NOMO-1 treated with DMSO at 0.1 percent for 48 hours (cell line): ENCODE measurements around the gene DDAH1.
"Not testable (repeated sequence)": the region's sequence is repeated elsewhere in the genome, so short reads cannot be mapped to it uniquely, and the experiment has no call there.

Experiments used
- DNase-seq: peaks from one replicate; lab custom pipeline; 2025; ENCODE audit not compliant: unreplicated experiment; lab: John Stamatoyannopoulos, UW

DDAH1 gene

DNA sequence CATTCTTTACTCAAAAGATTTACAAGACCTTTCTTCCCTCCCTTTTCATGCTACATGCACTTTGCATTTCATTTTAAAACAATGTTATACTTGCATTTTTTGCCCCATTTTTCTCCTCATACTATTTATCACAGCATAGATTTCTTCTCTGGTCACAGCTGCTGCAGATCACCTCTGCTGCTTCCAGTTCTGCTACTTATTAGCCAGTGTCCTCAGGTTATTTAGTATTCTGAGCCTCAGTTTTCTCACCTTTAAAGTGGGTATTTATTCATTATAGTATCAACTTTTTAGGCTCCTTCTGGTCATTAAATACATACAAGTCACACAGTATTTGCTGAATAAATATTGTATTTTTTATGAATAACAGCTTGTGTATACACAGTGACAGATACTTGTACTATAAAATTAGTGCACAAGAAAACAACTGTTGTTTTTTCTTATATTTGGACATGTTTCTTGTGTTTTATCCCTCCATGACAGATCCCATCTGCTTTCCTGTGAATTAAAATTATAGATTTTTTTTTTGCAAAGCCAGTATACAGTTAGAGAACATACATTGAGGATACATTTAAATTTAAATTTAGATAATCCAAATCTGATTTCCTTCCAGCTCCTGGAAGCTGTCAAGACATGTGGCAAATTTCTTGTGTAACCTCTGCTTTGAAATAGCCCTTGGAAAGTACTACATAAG, 103.2 kb downstream of the DDAH1 start:
- DNase-seq = no peak

DNA sequence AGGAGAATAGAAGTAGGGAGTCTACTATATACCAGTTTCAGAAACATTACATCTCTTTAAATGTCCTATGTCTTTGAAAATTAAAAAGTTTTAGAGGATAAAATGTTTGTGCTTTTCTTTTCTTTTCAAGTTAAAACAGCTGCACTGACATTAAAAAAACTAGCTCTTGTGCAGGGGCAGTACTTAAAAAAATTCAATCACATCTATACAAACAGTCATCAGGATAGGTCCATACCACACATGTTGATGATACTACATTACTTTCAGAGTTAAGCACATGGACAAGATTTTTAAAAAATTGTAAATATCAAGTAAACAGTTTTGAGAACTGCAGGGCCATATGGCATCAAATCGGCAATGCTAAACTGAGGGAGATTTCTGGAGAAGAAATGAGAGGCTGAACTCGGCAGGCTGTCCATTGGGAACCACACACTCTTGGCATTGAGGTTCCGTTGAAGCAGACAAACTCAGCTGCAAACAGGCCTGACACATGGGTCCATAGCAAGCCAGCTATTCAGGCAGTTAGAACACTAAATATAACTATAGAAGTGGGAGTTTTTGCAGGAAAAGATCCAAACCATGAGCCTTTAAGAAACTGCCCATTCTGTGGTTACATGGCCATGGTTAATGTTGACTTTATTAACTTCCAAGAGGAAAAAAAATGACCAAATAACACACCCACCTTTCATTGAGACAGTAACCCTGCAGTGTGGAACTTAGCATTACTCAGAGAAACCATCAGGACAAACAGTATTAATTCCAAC, 104.0 kb downstream of the DDAH1 start:
- no peak for DNase-seq

DNA sequence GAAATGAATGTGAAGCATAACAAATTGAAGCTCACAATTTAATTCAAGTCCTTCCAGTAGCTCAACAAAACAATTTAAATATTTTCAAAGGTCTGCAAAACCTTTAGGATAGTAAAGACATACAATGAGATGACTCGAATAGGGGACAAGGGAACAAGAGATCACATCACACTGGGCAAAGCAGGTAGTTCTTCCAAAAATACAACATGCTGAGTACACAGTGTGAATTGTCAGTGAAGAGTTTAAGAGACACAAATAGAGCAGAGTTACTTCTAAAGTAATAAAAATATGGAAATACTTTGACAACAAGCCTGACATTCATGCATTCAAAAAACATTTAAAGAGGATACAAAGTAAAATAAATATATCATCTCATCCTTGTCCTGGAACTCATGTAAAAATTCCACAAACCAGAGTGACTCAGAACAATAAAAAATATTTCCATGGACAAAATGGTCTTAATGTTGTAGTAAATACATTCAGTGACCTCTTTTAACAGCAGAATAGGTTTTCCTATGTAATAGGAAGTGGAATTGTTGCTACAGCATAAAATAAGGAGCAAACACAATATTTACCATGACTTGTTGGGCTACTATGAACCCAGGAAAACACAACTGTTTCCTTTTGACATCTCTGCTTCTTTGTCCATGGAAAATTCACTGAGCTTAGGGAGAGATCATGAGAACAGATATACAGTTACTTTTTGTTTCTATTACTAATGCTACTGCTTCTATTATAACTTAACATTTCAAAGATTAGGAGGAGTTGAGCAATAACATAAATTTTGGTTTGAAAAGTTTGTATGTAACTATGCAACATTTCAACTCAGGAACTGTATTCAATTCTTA, 104.9 kb downstream of the DDAH1 start:
- DNase-seq = no peak

DNA sequence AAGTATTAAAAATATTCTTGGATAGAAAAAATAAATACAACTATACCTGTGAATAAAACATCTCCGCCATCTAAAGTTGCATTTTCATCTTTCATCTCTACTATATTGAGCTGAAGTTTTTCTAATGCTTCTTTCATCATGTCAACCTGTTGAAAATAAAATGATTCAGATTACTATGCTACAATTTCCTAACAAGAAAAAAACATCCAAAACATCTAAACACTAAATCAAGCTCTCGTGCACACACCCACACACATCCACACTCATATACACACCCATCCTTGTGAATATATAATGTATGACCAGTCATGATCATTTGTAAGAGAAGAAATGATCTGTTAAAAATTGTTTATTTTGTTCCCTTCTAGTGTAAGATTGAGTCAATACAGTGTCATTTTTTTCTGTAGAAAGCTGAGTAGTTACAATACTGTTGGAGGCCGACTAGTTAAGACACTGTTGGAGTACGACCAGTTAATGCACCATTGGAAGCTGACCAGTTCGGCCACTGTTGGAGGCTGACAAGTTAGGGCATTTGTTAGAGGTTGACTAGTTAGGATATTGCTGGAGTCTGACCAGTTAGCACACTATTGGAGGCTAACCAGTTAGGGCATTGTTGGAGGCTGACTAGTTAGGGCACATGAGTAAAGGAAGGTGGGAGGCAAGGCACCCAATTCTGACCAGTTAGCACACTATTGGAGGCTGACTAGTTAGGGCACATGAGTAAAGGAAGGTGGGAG, 106.1 kb downstream of the DDAH1 start:
- DNase-seq = no peak

DNA sequence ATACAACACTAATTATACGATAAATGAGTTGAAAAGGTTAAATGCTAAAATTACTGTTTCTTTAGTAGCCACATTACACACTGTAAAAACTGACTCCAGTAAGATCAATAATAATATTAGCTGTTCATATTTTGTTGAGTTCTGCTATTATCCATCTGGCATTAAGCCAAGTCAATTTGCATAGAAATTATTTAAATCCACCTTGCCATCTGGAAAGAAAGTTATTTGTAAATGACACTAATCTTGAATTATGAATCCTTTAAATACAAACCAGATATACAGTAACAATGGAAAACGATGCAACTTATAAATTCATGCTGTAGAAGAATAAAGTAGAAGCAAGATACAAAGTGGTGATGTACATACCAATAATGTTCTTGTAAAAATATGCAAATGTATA, 107.1 kb downstream of the DDAH1 start:
- DNase-seq = no peak

DNA sequence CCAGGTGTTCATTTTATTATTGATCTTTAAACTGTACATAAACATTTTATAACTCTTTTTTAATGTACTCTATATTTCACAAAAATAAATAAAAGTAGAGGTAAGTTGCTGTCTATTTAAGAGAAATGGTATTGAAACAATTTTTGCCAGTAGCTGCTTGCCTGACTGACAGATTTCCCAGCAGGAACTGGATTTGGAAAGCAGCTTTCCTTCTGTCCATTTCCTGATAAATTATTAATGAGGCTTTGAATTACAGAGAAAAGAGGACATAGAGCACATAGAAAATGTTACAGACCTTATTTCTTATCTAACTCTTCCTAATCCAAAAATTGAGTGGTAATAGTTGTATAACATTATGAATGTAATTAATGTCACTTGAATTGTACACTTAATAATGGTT, 108.8 kb downstream of the DDAH1 start:
- DNase-seq = no peak

DNA sequence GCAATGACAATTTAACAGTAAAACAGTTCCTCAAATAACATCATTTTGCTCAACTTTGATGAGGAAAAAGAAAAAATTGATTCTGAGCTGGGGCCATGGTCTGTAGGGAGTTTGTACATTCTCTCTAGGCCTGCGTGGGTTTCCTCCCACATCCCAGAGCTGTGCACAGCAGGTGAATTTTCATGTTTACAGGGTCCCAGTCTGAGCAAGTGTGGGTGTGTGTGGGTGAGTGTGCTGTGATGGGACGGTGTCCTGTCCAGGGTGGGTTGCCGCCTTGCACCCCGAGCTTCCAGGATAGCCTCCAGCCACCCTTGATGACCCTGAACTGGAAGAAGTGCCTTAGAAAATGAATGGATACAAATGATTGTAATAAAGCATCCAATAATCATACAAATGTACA, 112.9 kb downstream of the DDAH1 start:
- DNase-seq = no peak

DNA sequence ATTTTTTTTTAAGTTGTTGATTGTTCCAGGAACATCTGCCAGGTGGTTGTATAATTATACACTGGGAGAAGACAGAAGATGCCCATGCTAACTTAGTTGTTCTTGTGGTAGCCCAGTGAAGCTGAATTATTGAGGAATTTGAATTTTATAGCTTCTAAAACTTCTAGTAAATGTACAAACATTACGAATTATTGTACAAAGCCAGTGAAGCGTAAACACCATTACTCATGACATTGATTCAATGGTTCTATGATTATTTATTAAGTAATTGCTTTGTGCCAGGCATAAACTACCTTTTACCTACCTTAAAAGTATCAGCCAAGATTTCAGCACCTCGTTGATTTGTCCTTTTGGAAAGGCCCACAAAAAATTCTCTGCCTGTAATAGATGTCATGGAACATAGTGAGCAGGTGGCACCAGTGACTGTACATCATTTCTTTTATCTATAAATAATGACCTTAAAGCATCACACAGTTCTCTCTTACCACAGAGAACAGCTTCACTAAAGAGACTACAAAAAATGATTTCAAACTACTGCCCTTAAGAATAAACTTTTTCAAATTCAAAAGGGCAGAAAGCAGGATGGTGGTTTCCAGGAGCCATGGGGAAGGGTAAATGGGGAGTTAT, 113.6 kb downstream of the DDAH1 start:
- no peak for DNase-seq

DNA sequence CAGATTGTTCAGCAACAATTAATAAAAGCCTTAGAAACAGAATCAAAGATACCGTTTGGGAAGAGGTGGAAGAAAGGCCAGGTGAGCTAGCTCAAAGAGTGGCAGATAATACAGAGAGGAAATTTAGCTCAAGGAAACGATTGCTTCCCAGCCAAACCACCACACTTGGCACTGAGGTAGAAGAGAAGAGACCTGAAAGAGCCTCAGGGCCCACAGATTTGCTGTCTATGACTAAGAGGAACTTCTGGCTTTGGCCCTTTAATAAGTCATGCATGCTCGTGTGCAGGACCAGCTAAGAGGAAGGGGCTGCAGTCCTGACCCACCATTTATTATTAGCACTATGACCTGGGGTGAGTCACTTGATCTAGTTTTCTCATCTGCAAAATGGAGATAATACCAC, 115.7 kb downstream of the DDAH1 start:
- DNase-seq = no peak

DNA sequence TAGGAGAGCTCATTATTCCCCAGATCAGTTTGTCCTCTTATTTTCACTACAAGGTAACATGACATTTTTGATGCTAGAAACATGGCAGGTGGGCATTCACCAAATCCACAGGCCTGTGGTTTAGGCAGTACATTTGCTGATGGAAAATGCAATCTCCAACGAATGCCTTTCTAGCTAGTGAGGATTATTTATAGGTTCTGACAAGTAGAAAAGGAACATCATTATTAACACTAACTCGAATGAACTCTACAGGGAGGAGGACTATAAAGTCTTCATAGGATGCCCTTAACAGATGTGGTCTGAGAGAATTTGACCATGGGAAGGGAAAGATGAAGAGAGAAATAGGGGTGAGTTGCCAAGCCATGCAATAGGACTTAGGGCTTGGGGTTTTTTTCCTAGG, 117.1 kb downstream of the DDAH1 start:
- DNase-seq = no peak

DNA sequence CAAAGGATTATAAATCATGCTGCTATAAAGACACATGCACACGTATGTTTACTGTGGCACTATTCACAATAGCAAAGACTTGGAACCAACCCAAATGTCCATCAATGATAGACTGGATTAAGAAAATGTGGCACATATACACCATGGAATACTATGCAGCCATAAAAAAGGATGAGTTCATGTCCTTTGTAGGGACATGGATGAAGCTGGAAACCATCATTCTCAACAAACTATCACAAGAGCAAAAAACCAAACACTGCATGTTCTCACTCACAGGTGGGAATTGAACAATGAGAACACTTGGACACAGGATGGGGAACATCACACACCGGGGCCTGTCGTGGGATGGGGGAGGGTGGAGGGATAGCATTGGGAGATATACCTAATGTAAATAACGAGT, 117.7 kb downstream of the DDAH1 start:
- not testable (repeated sequence) for DNase-seq

DNA sequence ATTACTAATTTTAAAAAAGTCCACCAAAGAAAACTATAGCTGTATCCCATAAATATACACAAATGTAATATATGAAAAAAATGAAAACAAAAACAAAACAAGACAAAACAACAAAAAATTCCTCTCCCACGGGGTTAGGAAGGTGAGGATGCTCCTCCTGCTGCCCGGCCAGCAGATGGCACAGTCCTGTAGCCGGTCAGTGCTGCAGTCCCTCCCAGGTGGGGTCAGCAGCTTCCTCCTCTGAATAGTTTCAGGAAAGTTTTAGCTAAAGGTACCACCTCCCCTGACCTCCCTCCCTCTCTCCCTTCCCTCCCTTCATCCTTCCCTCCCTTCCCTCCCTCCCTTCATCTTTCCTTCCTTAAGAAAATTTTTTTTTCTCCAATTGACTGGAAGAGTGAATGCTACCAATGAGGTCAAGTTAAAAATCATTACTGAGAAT, 120.7 kb downstream of the DDAH1 start:
- DNase-seq = no peak

DNA sequence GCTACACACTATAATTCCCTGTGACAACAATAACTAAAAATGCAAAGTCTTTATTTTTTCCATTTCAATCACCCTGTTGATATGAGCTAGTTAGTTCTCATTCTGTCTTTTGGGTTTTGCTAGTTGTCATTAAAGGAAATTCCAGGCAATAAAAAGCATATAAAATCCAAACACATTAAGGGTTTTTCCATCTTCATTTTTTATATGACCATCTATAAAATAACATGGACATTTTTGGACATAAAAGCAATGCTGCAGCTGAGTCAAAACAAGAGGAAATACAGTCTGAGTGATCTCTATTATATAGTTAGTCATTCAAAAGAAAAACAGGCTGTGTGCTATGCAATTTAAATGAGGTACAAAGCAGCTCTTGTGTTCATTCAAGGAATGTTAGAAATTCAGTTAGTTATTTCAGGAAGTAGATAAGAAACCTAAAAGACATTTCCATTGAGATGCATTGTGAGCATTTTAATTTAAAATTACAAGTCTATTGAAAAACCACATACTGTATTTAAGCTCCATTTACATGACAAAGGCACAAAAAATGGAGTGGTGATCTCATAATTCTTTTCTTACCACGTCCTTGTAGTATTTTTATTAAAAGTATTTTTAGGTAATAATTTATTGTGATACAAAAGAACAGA, 121.2 kb downstream of the DDAH1 start:
- no peak for DNase-seq

DNA sequence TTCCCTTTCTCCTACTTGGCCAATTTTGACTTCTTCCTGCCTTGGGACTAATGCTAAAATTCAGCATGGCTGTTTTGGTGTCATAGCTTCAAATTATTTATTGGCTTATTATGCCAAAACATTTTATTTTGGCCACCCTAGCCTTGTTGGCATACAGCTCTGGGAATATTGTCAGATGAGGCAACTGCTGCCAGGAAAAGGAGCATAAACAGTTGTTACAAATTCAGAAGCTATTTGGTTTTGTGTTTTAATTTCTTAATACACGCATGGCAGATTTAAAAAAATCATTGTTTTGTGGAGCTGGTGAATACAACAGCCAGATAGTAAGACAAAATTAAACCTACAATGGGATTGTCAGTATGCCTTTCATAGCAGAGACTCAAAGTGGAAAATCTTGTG, 121.7 kb downstream of the DDAH1 start:
- DNase-seq = no peak

DNA sequence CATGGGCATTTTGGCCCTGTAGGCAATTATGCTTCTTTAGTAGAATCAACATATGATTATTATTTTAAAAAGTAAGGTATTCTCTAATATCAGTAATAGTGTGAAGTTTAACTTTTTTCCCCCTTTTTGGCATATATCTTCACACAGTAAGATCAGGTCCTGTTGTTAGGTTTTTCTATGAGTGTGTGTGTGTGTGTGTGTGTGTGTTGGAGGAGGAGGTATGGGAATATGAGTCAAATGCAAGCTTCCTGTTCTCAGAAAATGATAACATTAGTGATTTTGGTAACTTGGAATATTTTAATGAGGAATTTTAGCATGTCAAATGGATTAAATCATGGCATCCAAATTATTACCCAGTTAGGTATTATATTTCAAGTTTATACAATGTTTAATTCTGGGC, 122.8 kb downstream of the DDAH1 start:
- no peak for DNase-seq

DNA sequence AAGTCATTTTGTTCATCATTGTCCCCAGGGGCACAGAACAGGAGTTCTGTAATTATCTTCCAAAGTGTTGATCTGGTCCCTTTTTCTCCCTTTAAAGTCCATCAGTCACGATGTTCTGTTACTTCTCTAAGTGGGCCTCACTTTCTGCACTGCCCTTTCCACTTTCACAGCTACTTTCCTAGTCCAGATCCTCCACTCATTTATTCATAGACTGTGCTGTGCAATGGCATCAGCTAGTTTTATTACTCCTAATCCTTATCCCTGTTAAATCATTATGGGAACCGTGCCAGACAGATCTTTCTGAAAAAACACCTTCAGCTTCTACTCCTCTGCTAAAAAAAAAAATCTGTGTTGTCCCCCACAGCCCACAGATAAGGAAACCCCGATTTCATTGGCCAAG, 124.5 kb downstream of the DDAH1 start:
- DNase-seq = no peak

DNA sequence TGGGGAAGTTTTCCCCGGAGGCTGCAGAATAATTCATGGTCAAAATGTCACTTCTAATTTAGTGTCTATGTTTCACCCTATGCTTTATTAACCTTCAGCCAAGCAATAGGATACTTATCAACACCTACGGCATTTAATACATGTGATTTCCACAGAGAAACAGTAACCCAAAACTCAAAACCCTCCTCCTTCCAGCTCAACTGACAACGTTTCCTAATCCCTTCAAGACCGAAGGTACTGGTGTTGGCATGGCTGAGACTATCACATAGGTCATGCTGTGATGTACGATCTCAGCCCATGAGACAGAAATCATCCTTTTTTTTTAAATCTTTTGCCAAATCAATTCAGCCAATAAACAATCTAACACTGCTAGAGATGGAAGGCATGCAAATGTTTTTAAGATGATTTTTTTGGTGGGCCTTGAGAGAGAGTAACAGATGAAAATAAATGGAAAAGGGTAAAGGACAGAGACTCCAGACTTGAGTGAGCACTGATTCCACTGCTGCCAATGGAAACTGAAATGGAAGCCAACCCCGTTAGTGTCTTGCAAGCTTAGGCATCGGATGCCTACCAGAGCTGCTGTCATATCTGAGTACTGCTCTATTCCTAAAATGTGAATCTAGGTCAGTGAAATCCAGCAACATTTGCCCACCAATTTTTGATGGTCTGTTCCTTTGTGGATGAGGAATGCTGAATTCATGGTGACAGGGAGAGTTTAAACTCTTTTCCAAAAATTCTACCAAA, 125.1 kb downstream of the DDAH1 start:
- DNase-seq = no peak

DNA sequence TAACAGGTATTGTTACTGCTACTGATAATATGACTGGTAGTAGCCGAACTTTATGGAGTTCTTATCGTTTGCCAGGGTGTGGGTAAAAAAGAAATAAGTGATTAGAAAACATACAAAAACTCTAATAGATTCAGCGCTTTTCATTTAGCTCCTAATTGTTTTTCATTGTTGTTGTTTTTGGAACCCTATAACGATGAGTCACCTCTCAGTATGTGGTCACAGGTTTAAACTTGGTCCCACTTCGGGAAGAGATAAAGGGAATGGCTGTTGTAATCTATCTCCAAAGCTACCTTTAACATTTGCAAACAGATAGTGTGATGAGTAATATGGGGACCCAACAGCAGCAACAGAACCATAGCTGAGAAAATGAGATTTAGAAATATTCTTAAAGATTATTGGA, 125.9 kb downstream of the DDAH1 start:
- DNase-seq = no peak

DNA sequence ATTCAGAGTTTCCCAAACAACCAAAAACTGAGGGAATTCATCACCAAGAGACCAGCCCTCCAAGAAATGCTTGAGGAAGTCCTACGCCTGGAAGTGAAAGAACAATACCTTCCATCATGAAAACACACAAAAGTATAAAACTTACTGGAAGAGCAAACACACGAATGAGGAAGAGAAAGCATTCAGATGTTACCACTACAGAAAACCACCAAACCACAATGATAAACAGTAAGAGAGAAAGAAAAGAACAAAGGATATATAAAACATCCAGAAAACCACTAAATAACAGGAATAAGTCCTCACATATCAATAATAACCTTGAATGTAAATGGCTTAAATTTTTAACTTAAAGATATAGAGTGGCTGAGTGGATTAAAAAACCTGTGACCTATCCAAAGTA, 130.0 kb downstream of the DDAH1 start:
- DNase-seq = peak; percentile 84

DNA sequence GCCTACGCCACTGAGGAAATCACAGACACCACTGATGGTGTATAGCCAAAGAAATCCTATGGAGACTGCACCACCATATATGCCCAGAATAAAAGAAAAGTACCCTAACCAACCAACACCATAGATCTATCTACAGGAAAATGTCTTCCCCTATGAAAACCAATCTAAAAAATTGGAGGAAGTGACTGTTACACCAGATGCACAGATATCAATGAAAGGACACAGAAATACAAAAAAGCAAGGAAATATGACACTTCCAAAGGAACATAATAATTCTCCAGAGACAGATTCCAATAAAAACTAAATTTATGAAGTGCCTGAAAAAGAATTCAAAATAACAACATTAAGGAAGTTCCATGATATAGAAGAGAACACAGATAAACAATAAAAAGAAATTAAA, 131.8 kb downstream of the DDAH1 start:
- DNase-seq = no peak
